IMR-90 (cell line): Measurements from ENCODE around the gene ALOX12B. TPM values are rescaled to one million over a fixed set of nuclear protein-coding genes. Genes with fewer than 3 reads are reported as not detected.

Experiments
- ATAC-seq: fragments of 200-7000 bp; cut with Tn5 transposase; 2 replicates; pipeline ENCODE4 v1.9.1; 2020; ENCODE audit warnings: low read depth, mild to moderate bottlenecking, moderate library complexity
- BruUV-seq: library from RNA; stranded (reverse); fragments of 400-500 nt; replicated peaks from 2 replicates; lab custom pipeline; 2021; lab: Mats Ljungman, UMichigan
- CTCF ChIA-PET: fragments of 300-600 bp; formaldehyde crosslinking; extraction: SDS; loops from one replicate; lab custom pipeline; 2021; ENCODE audit warnings: antibody characterized with exemption; lab: Yijun Ruan, JAX
- POLR2A ChIA-PET: fragments of 300-600 bp; sonication (Branson Sonifier 250); formaldehyde crosslinking; loops from one replicate; lab custom pipeline; 2022; ENCODE audit warnings: antibody characterized with exemption; ENCODE audit not compliant: unreplicated experiment; lab: Charles Lee
- DNase-seq: peaks from one replicate; pipeline ENCODE4 v3.0.0; 2013
- H2AFZ ChIP-seq: replicated peaks from 2 replicates; pipeline ENCODE3; 2013; ENCODE audit warnings: low read length, mild to moderate bottlenecking; ENCODE audit not compliant: poor library complexity
- H2AK5ac ChIP-seq: 2 replicates; pipeline ENCODE4 v1.6.1; 2013; ENCODE audit warnings: low read depth, low read length, inconsistent platforms
- H2AK9ac ChIP-seq: replicated peaks from 2 replicates; pipeline ENCODE3; 2013; ENCODE audit warnings: mild to moderate bottlenecking, low read depth, low read length, moderate library complexity; ENCODE audit not compliant: poor library complexity
- H2BK120ac ChIP-seq: 2 replicates; pipeline ENCODE4 v1.6.1; 2013; ENCODE audit warnings: low read depth, low read length, inconsistent platforms
- H2BK15ac ChIP-seq: 3 replicates; pipeline ENCODE4 v1.6.1; 2013; ENCODE audit warnings: low read depth, low read length, inconsistent platforms
- H2BK20ac ChIP-seq: 2 replicates; pipeline ENCODE4 v1.6.1; 2013; ENCODE audit warnings: low read depth, mild to moderate bottlenecking, inconsistent platforms, low read length, moderate library complexity
- H2BK5ac ChIP-seq: 2 replicates; pipeline ENCODE4 v1.6.1; 2013; ENCODE audit warnings: mild to moderate bottlenecking, low read depth, low read length, inconsistent platforms; ENCODE audit not compliant: poor library complexity, severe bottlenecking
- H3K14ac ChIP-seq: replicated peaks from 2 replicates; pipeline ENCODE4 v1.6.1; 2013; ENCODE audit warnings: low read depth, low read length, inconsistent platforms
- H3K18ac ChIP-seq: 2 replicates; pipeline ENCODE4 v1.6.1; 2013; ENCODE audit warnings: low read depth, low read length, control low read depth
- H3K23ac ChIP-seq: 2 replicates; pipeline ENCODE4 v1.6.1; 2013; ENCODE audit warnings: low read depth, low read length, inconsistent platforms
- H3K27ac ChIP-seq: 2 replicates; pipeline ENCODE4 v1.5.1; 2013; ENCODE audit warnings: mild to moderate bottlenecking, control low read depth, low read length; ENCODE audit not compliant: insufficient read depth
- H3K27me3 ChIP-seq: 2 replicates; pipeline ENCODE4 v1.6.1; 2013; ENCODE audit warnings: low read length; ENCODE audit not compliant: control insufficient read depth, insufficient read depth
- H3K36me3 ChIP-seq: 2 replicates; pipeline ENCODE4 v1.6.1; 2013; ENCODE audit warnings: low read length, mixed read lengths; ENCODE audit not compliant: control insufficient read depth, insufficient read depth
- H3K4ac ChIP-seq: 2 replicates; pipeline ENCODE4 v1.6.1; 2013; ENCODE audit warnings: low read depth, low read length, inconsistent platforms
- H3K4me1 ChIP-seq: 2 replicates; pipeline ENCODE4 v1.6.1; 2013; ENCODE audit warnings: low read length, mixed read lengths; ENCODE audit not compliant: control insufficient read depth, insufficient read depth
- H3K4me2 ChIP-seq: 2 replicates; pipeline ENCODE4 v1.6.1; 2013; ENCODE audit warnings: low read depth, mild to moderate bottlenecking, control low read depth, low read length, moderate library complexity
- H3K4me3 ChIP-seq: 2 replicates; pipeline ENCODE4 v1.5.1; 2013; ENCODE audit warnings: low read depth, mild to moderate bottlenecking, control low read depth, low read length, moderate library complexity; ENCODE audit not compliant: insufficient read depth
- H3K56ac ChIP-seq: 2 replicates; pipeline ENCODE4 v1.6.1; 2013; ENCODE audit warnings: low read length, inconsistent platforms; ENCODE audit not compliant: insufficient read depth; ENCODE audit errors: extremely low read depth
- H3K79me1 ChIP-seq, 2 experiments: 2 replicates each; pipeline ENCODE4 v1.6.1; 2013; ENCODE audit warnings: low read length in 2 of 2, inconsistent platforms in 1 of 2, low read depth in 1 of 2
- H3K9ac ChIP-seq: 2 replicates; pipeline ENCODE4 v1.6.1; 2013; ENCODE audit warnings: low read depth, low read length, control low read depth
- H3K9me1 ChIP-seq: 2 replicates; pipeline ENCODE4 v1.6.1; 2013; ENCODE audit warnings: low read length, inconsistent platforms; ENCODE audit not compliant: insufficient read depth
- H3K9me3 ChIP-seq: 2 replicates; pipeline ENCODE4 v1.6.1; 2013; ENCODE audit warnings: low read length; ENCODE audit not compliant: control insufficient read depth, insufficient read depth
- H4K20me1 ChIP-seq: 2 replicates; pipeline ENCODE4 v1.6.1; 2013; ENCODE audit warnings: low read length, inconsistent platforms; ENCODE audit not compliant: insufficient read depth
- H4K5ac ChIP-seq: 2 replicates; pipeline ENCODE4 v1.6.1; 2013; ENCODE audit warnings: mild to moderate bottlenecking, low read depth, low read length, control low read depth
- H4K8ac ChIP-seq, 2 experiments: 2 replicates each; pipeline ENCODE4 v1.6.1; 2013; ENCODE audit warnings: low read depth in 2 of 2, low read length in 2 of 2, control low read depth in 1 of 2, inconsistent platforms in 1 of 2
- H4K91ac ChIP-seq: 2 replicates; pipeline ENCODE4 v1.6.1; 2013; ENCODE audit warnings: low read depth, low read length, inconsistent platforms; ENCODE audit not compliant: insufficient read depth
- BHLHE40 ChIP-seq: fragments of 150-350 bp; IDR thresholded peaks from 2 replicates; pipeline ENCODE4 v1.6.1; 2016; ENCODE audit warnings: mild to moderate bottlenecking, low read depth, low read length
- CEBPB ChIP-seq: IDR thresholded peaks from 2 replicates; pipeline ENCODE4 v1.6.1; 2012; ENCODE audit warnings: low read depth, low read length, improper control_type of control experiment
- CHD1 ChIP-seq: IDR thresholded peaks from 2 replicates; pipeline ENCODE4 v1.6.1; 2012; ENCODE audit warnings: low read depth, low read length, improper control_type of control experiment
- MAZ ChIP-seq: IDR thresholded peaks from 2 replicates; pipeline ENCODE4 v1.6.1; 2012; ENCODE audit warnings: low read depth, mild to moderate bottlenecking, low read length, improper control_type of control experiment, moderate library complexity, borderline replicate concordance
- POLR2A ChIP-seq: IDR thresholded peaks from 2 replicates; pipeline ENCODE4 v1.6.1; 2012; ENCODE audit warnings: mild to moderate bottlenecking, low read depth, low read length
- WGBS, 2 experiments: methylation state at CpG; one replicate each; pipeline versions ENCODE4 v1.1.5 to v1.1.7; 2013; ENCODE audit warnings: missing lambda C conversion rate in 2 of 2; ENCODE audit not compliant: insufficient read length in 1 of 2; ENCODE audit errors: extremely low coverage in 2 of 2; 5-methylcytosine and 5-hydroxymethylcytosine counted together
- dilution Hi-C: fragments of 300-500 bp; cut with HindIII; formaldehyde crosslinking; loops from one replicate; pipeline ENCODE4 v1.14.3; 2018; ENCODE audit warnings: low sequenced_read_pairs; ENCODE audit not compliant: unreplicated experiment
- in situ Hi-C: fragments of 300-500 bp; cut with MboI; formaldehyde crosslinking; loops from 3 replicates; pipeline ENCODE4 v1.14.3; 2019; ENCODE audit warnings: low sequenced_read_pairs, inconsistent platforms, mixed read lengths
- intact Hi-C: fragments of 100-400 bp; cut with micrococcal nuclease; formaldehyde crosslinking; loops from 2 replicates; pipeline ENCODE4 v1.10.0; 2022
- polyA plus RNA-seq, 3 experiments: library from polyadenylated mRNA; depleted of rRNA; stranded (reverse); fragments of >200 nt; gene quantifications; 2 replicates each; pipeline ENCODE4 v1.2.3, GENCODE V29; 2012; ENCODE audit warnings: low replicate concordance in 1 of 3
- total RNA-seq: library from RNA; depleted of rRNA; stranded (reverse); fragments of >200 nt; gene quantifications from 2 replicates; pipeline ENCODE4 v1.2.3, GENCODE V29; 2012

The ALOX12B gene
- total and polyA plus RNA-seq, 2 of the 4 experiments (the other 2 are of a cell fraction), result not detected

- TF ChIP-seq CHD1, result no peak
Measured at GRCh38 chr17:8056976-8057625, 30.4 kb downstream of the ALOX12B start (continued).

- no TSS peak for BruUV-seq
- no peak overlapping the region for H2BK5ac ChIP-seq
- TF ChIP-seq POLR2A, result no peak
- TF ChIP-seq MAZ, result no peak
- TF ChIP-seq BHLHE40, result no peak
- TF ChIP-seq CEBPB, result peak; percentile 95
- no peak overlapping the region for H2AK9ac ChIP-seq
- H3K4me2 ChIP-seq, result no peak overlapping the region
- no peak overlapping the region for H3K56ac ChIP-seq
- peaks cover 2% of the 10 kb centered on the region; the same call in 1 of the 2 replicates for H3K4me1 ChIP-seq
- dilution Hi-C loops (no loop called here), in situ Hi-C loops (no loop called here), intact Hi-C loops (loop anchor here (2.0 to 5.0 kb wide), 2 partner anchors 124 to 194 kb away; partner anchors contain the start of genes CNTROB and TRAPPC1)
- no peak overlapping the region for H2BK15ac ChIP-seq
- no peak overlapping the region for H3K14ac ChIP-seq
- peak; percentile 44 for ATAC-seq
- no peak overlapping the region for H2BK120ac ChIP-seq
- no peak overlapping the region for H2BK20ac ChIP-seq
- peaks cover 45% of the 10 kb centered on the region for H3K27me3 ChIP-seq
- 0 out of 2 replicates have a peak overlapping the region, but pooled peaks have one; percentile 9 for H2AK5ac ChIP-seq
- H3K4me3 ChIP-seq, result no peak overlapping the region
- H3K9me3 ChIP-seq, result no peaks in the 10 kb centered on the region
- ChIA-PET CTCF (interaction anchor here (0.6 to 2.8 kb wide), 4 partner anchors 13 to 37 kb away, joined by 4 to 15 read pairs (median 5); no protein-coding TSS in a partner anchor), POLR2A (no interaction called here)
- H3K23ac ChIP-seq, result no peak overlapping the region
- H3K18ac ChIP-seq, result no peak overlapping the region
- no peak overlapping the region for H4K91ac ChIP-seq
- H3K9me1 ChIP-seq, result no peaks in the 10 kb centered on the region
- H4K8ac ChIP-seq, result no peak overlapping the region
- no peaks in the 10 kb centered on the region for H3K79me1 ChIP-seq
- H3K27ac ChIP-seq, result no peak overlapping the region
- WGBS, 2 experiments, result 55% methylated on average over 4 of the region's 14 CpGs; no CpG with 5 or more reads in 1 of the 2 experiments
- H4K20me1 ChIP-seq, result no peaks in the 10 kb centered on the region
- no peak overlapping the region for H2AFZ ChIP-seq
- H3K36me3 ChIP-seq, result no peaks in the 10 kb centered on the region
- no peak overlapping the region for H3K9ac ChIP-seq
- no peak overlapping the region for H3K4ac ChIP-seq
- H4K5ac ChIP-seq, result no peak overlapping the region
- peak; percentile 71 for DNase-seq
Measured at GRCh38 chr17:8056232-8056975, 31.1 kb downstream of the ALOX12B start.
